HG03108 (cell line): ENCODE data around the gene UBN1.

Experiments used
- ATAC-seq: cut with Tn5 transposase; IDR thresholded peaks from one replicate; pipeline ENCODE4 v1.9.1; 2021; ENCODE audit warnings: moderate library complexity; ENCODE audit not compliant: unreplicated experiment

UBN1 gene

GRCh38 chr16:4859900-4860255 is 12.6 kb downstream of the UBN1 start:
- ATAC-seq, result no peak

DNA sequence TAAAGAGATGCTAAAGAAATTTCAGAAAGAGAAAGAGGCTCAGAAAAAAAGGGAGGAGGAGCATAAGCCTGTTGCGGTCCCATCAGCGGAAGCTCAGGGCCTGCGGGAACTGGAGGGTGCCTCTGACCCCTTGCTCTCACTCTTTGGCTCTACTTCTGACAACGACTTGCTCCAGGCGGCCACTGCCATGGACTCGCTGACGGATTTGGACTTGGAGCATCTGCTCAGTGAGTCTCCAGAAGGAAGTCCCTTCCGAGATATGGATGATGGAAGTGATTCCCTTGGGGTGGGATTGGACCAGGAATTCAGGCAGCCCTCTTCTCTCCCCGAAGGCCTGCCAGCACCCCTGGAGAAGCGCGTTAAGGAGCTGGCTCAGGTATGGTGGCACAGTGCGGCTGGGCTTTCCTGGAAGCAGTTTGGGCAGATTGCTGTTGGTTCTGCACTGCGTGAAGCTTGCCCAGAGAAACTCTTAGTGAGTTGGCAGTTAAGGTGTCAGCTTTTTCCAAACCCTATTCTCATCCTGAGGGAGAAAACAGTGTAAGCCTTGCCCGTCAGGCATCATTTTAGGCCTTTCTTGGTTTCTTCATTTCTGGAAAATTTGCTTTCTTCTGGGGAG is 13.6 kb downstream of the UBN1 start:
- ATAC-seq, result no peak

GRCh38 chr16:4862639-4863038 is 15.4 kb downstream of the UBN1 start:
- ATAC-seq, result no peak

DNA sequence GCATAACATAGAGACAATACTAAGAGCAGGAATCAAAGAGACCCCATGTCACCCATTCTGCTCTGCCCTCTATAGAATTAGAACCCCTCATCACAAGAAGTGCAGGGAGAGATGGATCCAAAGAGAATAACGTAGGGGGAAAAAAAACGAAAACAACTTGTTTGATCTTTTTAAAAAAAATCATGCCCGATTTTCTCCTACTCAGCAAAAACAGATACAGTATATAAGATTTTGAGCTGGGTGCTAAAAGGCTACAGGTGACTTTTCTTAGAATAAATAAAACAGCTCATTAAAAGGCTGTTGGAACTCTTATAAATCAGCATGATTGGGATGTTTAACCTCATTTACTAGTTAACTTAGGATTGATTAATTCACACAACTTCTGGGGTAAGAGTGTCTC is 17.4 kb downstream of the UBN1 start:
- ATAC-seq, result no peak

GRCh38 chr16:4865231-4865860 is 18.1 kb downstream of the UBN1 start:
- no peak for ATAC-seq

- no peak for ATAC-seq
These were observed 19.3 kb downstream of the UBN1 start for GRCh38 chr16:4866586-4866985.

- no peak for ATAC-seq
These were observed 20.7 kb downstream of the UBN1 start for GRCh38 chr16:4868026-4868425.

- ATAC-seq, result no peak
These were observed 21.3 kb downstream of the UBN1 start for GRCh38 chr16:4868535-4868934.

GRCh38 chr16:4869147-4869805 is 22.0 kb downstream of the UBN1 start:
- no peak for ATAC-seq

GRCh38 chr16:4870138-4870671 is 22.9 kb downstream of the UBN1 start:
- ATAC-seq, result no peak

- ATAC-seq, result no peak
These were observed 23.8 kb downstream of the UBN1 start for GRCh38 chr16:4871071-4871470.

DNA sequence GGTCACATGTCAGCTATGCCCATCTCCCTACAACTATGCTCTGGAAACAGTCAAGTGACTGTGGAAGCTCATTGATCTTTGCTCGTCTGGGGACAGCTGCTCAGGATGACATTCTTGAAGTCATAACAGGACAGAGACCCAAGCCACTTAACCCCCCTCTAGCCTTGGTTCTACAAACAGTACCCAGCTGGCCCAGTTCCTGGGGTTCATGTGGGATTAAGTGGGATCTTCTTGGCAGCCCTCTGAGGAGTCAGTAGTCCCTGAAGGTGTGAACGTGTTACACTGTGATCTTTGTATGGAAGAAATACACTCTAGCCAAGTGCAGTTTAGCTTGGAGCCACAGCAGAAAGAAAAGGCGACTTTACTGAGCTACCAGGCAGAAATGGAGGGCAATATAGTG is 25.8 kb downstream of the UBN1 start:
- no peak for ATAC-seq

DNA sequence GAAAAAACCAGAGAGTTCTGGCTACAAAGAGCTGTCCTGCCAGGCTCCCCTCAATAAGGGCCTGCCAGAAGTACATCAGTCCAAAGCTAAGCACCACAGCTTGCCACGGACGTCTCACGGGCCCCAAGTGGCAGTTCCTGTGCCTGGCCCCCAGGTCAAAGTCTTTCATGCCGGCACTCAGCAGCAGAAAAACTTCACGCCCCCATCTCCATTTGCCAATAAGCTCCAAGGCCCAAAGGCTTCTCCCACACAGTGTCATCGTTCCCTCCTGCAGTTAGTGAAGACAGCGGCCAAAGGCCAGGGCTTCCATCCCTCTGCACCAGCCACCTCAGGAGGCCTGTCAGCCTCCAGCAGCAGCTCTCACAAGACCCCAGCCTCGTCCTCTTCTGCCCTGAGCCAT is 27.4 kb downstream of the UBN1 start:
- ATAC-seq, result no peak

- no peak for ATAC-seq
These were observed 29.5 kb downstream of the UBN1 start for GRCh38 chr16:4876646-4877379.

GRCh38 chr16:4877380-4877685 is 30.1 kb downstream of the UBN1 start:
- ATAC-seq, result no peak

GRCh38 chr16:4879049-4879448 is 31.8 kb downstream of the UBN1 start:
- no peak for ATAC-seq

DNA sequence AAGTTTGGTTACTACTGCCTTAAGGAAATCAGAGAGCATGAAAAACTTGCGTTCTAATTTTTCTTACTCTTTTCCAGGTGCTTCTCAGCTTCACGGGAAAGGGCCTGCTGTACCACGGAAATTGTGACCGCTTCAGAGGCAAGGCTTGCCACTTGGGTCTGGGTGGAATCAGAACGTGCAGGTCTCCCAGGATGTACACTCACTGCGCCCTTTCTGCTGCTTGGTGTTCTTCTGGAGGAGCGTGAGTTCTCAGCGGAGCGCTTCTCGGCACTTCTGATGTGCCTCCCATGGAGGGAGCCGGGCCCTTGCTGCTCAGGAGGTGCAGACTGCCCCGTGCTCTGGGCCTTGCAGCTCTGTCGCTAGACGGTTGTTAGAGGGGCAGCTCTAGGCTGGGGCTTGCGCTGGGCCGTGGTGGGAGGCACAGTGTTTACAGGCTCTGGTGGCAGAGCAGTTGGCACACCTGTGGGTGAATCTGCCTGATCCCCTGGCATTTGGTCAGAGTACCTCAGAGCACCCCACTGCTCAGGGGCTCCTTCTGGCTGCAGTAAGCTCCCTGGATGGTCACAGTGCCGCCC is 32.8 kb downstream of the UBN1 start:
- no peak for ATAC-seq

DNA sequence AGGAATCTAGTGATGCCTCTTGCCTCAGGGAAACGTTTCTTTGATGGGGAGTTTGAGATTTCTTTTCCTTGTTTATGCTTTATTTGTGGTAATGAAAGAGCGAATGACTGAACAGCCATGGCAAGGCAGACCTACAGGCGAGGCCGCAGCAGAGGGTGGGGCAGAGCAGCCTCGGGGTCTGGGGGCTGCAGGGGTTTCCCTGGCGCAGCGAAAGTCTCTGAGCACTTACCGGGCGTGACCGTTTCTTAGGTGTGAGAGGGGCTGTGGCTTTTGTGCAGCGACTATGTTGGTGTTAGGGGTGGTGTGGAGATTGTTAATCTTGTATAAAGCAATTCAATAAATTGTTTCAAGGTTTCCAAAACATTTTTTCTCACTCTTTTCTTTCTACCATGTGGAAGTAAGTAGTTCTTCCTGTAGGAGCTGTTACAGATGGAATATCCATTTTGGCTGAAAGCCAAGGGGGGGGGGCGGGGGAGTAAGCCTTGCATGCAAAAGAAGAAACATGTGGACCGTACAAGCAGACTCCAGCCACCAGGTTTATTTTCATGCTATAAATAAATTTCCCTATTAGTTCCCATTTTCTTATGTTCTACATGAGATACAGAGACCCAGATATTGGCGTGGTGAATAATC is 34.8 kb downstream of the UBN1 start:
- no peak for ATAC-seq

- ATAC-seq, result no peak
These were observed 35.5 kb downstream of the UBN1 start for GRCh38 chr16:4882633-4883285.

GRCh38 chr16:4883501-4883900 is 36.2 kb downstream of the UBN1 start:
- no peak for ATAC-seq

- no peak for ATAC-seq
These were observed 36.9 kb downstream of the UBN1 start for GRCh38 chr16:4884209-4884608.
